ENCODE results near the gene OR1K1.

DNA sequence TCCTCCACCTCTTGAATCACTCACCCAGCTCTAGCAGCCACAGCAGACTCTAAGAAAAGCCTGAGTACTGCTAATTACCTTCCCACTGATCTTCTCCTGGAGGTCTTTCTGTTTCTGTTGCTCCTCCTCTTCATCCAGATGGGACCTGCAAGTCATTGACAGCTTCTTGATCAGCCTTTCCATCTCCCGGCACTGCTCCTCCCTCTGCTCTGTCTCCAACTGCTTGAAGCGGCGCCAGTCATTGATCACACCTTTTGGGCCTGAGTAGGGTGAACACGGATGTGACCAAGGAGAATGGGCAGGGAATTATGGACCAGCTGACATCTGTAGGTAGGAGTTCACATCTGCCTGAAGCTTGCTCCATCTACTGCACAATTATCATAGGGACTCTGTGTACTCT, 23.0 kb downstream of the OR1K1 start:
- TF ChIP-seq CTCF (IDR thresholded peaks at IDR 0.05 in 2 of 3, conservative IDR thresholded peaks at IDR 0.05 in 1 of 3; ENCODE audit: borderline replicate concordance in 1 of 3, insufficient read depth in 1 of 3, low read depth in 2 of 3, low read length in 2 of 3) (no peak), POLR2A (IDR thresholded peaks at IDR 0.05; ENCODE audit: borderline replicate concordance, extremely low read depth, insufficient read depth, insufficient read length) (no peak), CEBPB (IDR thresholded peaks at IDR 0.05; ENCODE audit: low read depth) (no peak), TCF7L2 (IDR thresholded peaks at IDR 0.05; ENCODE audit: borderline replicate concordance, extremely low read depth, insufficient read depth, insufficient read length) (no peak), EZH2 (IDR thresholded peaks at IDR 0.05) (no peak), YY1 (IDR thresholded peaks at IDR 0.05; ENCODE audit: extremely low read depth, insufficient replicate concordance, low read depth, low read length) (no peak), ZNF274 (IDR thresholded peaks at IDR 0.05; ENCODE audit: low read depth, low read length) (no peak), SIN3A (IDR thresholded peaks at IDR 0.05; ENCODE audit: low read depth) (no peak), JUND (IDR thresholded peaks at IDR 0.05) (no peak), ZBTB33 (IDR thresholded peaks at IDR 0.05; ENCODE audit: extremely low read depth, insufficient replicate concordance, low read length) (no peak), SP1 (IDR thresholded peaks at IDR 0.05; ENCODE audit: low read depth) (no peak), POLR2AphosphoS5 (IDR thresholded peaks at IDR 0.05; ENCODE audit: low read depth, low read length) (no peak), ZFX (IDR thresholded peaks at IDR 0.05) (no peak)

Measured in HCT116 (cell line).